ENCODE data around the gene MUC22. TPM values are rescaled to one million over a fixed set of nuclear protein-coding genes. Genes with fewer than 3 reads are reported as not detected.

Gene MUC22
- 0.11 TPM in 1 of 2 replicates, not detected in the other for total RNA-seq

DNA sequence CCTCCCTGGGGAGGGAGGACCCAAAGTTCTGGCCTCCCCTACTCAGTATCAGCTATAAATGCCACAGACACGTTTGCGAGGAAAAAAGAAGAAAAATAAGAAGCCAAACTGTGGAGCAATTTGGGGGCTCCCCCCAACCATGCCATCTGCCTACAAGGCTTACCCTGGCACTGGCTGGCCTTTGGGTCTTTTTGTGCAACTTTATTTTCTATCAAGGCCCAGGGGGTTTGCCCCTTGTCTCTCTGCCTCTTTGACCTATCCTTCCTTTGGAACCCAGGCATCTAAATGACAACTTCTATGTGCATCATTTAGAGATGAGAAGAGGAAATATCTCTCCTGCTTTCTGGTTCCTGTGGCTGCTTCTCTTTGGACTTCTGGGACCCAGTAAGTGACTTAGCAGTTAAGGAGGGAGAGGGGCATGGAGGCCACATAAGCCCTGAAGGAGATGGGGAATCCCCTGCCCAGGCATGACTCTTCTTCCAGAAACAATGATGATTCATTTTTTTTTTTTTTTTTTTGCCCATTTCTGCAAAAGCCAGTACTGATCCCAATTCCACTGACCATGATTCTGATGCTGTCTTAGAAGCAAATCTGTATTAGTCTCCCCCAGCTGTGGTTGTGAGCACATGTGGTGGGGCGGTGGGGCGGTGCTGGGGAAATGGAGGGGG lies at the start of gene MUC22:
MUC22 (plus strand) TSS at position 82 of the 668 bp plus-strand sequence; CDS start at position 315, 233 bp downstream.

DNA sequence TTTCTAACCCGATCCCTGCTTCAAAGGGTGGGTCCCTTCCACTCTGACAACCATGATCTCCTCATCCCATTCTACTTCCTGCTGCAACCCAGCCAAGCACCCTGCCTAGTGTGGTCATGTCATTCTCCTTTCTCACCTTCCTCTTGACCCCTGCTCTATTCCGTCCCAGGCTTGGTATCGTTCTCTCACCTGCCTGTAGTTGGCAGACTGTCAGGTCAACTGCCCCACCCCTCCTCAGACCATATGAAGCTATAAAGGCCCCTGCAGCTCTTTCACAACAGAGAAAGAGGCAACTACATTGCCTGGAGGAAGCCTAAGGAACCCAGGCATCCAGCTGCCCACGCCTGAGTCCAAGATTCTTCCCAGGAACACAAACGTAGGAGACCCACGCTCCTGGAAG lies 26.8 kb upstream of the MUC22 start, which contains the start of gene MUC21:
MUC21 (plus strand) TSS at position 280 of the 400 bp plus-strand sequence. CDS start 241 bp downstream, outside the sequence.

Small RNA genes within 50 kb of the gene (small RNA-seq; reads per million reads assigned to genes)
- gene RNU6-1133P = not detected

Other genes starting within 250 kb of the MUC22 start
- gene DDR1, start 126.0 kb upstream of the MUC22 start, total RNA-seq = 74.2 and 95.0 TPM in 2 replicates
- gene GTF2H4, start 102.3 kb upstream of the MUC22 start, total RNA-seq = 18.8 and 27.2 TPM in 2 replicates
- 18.8 and 22.1 TPM in 2 replicates for gene VARS2, start 96.2 kb upstream of the MUC22 start, total RNA-seq
- 0.39 and 0.87 TPM in 2 replicates for gene SFTA2, start 78.3 kb upstream of the MUC22 start, total RNA-seq
- gene MUCL3, start 69.5 kb upstream of the MUC22 start, total RNA-seq = not detected in 2 replicates
- not detected in 2 replicates for gene MUC21, start 26.8 kb upstream of the MUC22 start, total RNA-seq
- gene C6orf15, start 102.1 kb downstream of the MUC22 start, total RNA-seq = 1.2 and 1.3 TPM in 2 replicates
- gene PSORS1C1, start 104.3 kb downstream of the MUC22 start, total RNA-seq = 4.6 and 41.2 TPM in 2 replicates
- gene CDSN, start 110.0 kb downstream of the MUC22 start, total RNA-seq = 54.4 and 69.1 TPM in 2 replicates
- gene PSORS1C2, start 128.6 kb downstream of the MUC22 start, total RNA-seq = not detected in 2 replicates
- 14.4 and 21.2 TPM in 2 replicates for gene CCHCR1, start 147.3 kb downstream of the MUC22 start, total RNA-seq
- 14.5 and 16.9 TPM in 2 replicates for gene TCF19, start 148.1 kb downstream of the MUC22 start, total RNA-seq
- gene POU5F1, start 160.2 kb downstream of the MUC22 start, total RNA-seq = not detected in 2 replicates

Data from placental epithelial cell (primary cell).